Measurements from ENCODE around the gene OR2T3.
"Not testable (repeated sequence)": the region's sequence is repeated elsewhere in the genome, so short reads cannot be mapped to it uniquely, and the experiment has no call there.

DNA sequence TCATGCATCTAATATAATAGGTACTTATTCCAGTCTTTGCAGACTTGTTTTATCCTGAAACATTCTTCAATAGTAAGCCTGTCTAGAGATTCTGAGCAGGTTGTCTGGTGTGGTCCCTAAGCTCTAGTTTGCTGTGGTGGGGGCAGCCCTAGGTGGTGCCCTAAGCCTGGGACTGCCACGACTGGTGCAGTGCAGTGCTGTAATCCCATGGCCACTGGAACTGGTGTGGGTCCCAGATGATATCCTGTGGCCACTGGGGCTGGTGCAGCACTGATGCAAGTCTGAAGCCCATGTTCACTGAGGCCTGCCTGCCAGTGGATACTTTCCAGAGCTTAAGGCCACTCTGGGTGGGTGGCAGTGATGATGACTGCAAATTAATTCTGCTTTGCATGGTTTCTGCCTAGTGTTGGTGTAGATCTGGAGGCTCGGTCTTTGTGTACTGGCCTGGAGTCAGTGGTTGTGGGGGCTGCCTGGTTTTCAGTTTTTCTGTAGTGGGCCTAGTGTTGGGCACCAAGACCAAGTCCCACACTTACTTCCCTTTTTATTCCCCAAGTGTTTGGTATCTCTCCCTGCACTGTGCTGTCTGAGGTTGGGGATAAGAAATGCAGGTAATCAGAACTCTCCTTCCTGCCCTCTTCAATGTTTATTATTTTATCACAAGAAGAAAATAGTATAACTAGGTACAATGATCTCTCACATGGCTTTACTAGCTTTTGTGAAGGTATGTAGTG is 27.3 kb downstream of the OR2T3 start:
- TF ChIP-seq, protein P1, sequence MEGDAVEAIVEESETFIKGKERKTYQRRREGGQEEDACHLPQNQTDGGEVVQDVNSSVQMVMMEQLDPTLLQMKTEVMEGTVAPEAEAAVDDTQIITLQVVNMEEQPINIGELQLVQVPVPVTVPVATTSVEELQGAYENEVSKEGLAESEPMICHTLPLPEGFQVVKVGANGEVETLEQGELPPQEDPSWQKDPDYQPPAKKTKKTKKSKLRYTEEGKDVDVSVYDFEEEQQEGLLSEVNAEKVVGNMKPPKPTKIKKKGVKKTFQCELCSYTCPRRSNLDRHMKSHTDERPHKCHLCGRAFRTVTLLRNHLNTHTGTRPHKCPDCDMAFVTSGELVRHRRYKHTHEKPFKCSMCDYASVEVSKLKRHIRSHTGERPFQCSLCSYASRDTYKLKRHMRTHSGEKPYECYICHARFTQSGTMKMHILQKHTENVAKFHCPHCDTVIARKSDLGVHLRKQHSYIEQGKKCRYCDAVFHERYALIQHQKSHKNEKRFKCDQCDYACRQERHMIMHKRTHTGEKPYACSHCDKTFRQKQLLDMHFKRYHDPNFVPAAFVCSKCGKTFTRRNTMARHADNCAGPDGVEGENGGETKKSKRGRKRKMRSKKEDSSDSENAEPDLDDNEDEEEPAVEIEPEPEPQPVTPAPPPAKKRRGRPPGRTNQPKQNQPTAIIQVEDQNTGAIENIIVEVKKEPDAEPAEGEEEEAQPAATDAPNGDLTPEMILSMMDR (conservative IDR thresholded peaks at IDR 0.05 in 1 of 2, IDR thresholded peaks at IDR 0.05 in 1 of 2; ENCODE audit: low read depth in 1 of 2, low read length in 2 of 2), result not testable (repeated sequence)
- not testable (repeated sequence) for TF ChIP-seq EZH2 (IDR thresholded peaks at IDR 0.05; ENCODE audit: low read length, missing control alignments)
